ENCODE measurements around the gene DERA. TPM values are rescaled to one million over a fixed set of nuclear protein-coding genes. Genes with fewer than 3 reads are reported as not detected.

The DERA gene
- total RNA-seq, 1 donor from 2014 or later, result 5.6 TPM

DNA sequence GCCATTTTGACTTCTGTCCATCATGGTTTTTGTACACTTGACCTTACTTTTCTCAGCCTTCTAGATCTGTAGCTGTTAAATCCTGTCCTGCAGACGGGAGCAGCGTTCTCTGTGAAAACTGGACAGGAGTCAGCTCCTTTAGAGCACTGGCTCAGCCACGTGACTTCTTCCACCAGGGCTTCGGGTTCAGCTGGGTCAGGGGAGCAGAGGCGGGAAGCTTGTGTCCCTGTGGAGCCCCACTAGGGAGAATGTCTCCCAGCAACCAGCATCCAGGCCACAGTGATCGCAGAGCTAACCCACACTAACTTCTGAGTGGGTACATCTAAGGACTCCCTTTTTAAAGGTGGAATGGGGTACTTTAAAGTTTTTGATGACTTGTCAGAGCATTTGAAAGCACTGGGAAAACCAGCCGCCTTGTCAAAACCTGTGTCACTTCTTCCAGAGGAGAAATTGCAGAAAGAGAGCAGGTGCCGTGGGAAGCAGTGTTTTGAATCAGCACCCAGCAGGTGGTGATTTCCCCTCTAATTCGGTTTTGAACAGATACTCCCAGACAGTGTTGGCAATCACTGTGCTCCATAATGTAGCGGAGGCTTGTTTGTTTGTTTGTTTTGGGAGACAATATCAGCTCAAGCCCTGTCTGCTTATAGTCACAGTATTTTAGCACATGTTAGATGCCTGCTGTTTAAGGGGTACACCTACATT is 17.9 kb downstream of the DERA start:
- TF ChIP-seq, protein P1, sequence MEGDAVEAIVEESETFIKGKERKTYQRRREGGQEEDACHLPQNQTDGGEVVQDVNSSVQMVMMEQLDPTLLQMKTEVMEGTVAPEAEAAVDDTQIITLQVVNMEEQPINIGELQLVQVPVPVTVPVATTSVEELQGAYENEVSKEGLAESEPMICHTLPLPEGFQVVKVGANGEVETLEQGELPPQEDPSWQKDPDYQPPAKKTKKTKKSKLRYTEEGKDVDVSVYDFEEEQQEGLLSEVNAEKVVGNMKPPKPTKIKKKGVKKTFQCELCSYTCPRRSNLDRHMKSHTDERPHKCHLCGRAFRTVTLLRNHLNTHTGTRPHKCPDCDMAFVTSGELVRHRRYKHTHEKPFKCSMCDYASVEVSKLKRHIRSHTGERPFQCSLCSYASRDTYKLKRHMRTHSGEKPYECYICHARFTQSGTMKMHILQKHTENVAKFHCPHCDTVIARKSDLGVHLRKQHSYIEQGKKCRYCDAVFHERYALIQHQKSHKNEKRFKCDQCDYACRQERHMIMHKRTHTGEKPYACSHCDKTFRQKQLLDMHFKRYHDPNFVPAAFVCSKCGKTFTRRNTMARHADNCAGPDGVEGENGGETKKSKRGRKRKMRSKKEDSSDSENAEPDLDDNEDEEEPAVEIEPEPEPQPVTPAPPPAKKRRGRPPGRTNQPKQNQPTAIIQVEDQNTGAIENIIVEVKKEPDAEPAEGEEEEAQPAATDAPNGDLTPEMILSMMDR (IDR thresholded peaks at IDR 0.05), result no peak
- intact Hi-C loops (cut with DNase I), result no loop called here

DNA sequence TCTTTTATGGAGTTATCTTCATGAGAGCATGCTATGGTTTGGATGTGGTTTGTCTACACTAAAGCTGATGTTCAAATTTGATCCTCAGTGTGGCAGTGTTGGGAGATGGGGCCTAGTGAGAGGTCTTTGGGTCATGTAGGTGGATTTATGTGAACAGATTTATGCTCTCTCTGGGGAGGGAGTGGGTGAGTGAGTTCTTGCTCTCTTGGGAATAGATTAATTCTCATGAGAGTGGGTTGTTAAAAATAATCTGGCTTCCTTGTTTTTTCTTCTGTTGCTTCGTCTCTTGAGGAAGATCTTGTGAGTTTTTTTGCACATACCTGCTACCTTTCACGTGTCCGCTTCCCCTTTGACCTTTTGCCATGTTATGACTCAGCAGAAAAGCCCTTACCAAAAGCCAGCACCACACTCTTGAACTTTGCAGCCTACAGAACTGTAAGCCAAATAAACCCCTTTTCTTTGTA is 20.5 kb downstream of the DERA start:
- no peak for DNase-seq (ENCODE audit: low spot score in 2 of 2)
- H3K4me3 ChIP-seq, result no peak overlapping the region
- no peaks in the 10 kb centered on the region for H3K9me3 ChIP-seq
- intact Hi-C loops (cut with DNase I), result no loop called here
- no peaks in the 10 kb centered on the region for H3K27me3 ChIP-seq
- H3K36me3 ChIP-seq, result no peaks in the 10 kb centered on the region
- H3K27ac ChIP-seq, result no peak overlapping the region
- TF ChIP-seq, protein P1 (IDR thresholded peaks at IDR 0.05), result no peak
- peaks cover 0 to 3% of the 10 kb centered on the region in 2 donors for H3K4me1 ChIP-seq

More for the DNA sequence above, 17.9 kb downstream of the DERA start:
- H3K4me3 ChIP-seq, result no peak overlapping the region
- H3K36me3 ChIP-seq, result no peaks in the 10 kb centered on the region
- peaks cover 0 to 3% of the 10 kb centered on the region in 2 donors for H3K4me1 ChIP-seq
- no peaks in the 10 kb centered on the region for H3K9me3 ChIP-seq
- DNase-seq (ENCODE audit: low spot score in 2 of 2), result no peak
- no peak overlapping the region for H3K27ac ChIP-seq
- H3K27me3 ChIP-seq, result no peaks in the 10 kb centered on the region

DNA sequence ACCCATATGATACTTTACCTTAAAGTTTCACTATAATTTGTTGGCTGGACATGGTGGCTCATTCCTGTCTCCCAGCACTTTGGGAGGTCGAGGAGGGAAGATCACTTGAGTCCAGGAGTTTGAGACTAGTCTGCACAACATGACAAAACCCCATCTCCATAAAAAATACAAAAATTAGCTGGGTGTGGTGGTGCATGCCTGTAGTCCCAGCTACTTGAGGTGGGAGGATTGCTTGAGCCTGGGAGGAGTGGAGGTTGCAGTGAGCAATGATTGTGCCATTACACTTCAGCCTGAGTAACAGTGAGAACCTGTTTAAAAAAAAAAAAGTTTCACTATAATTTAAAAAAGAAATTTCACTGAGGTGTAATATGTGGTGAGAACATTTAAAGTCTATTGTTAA is 21.2 kb downstream of the DERA start:
- DNase-seq (ENCODE audit: low spot score in 2 of 2), result no peak
- H3K36me3 ChIP-seq, result no peaks in the 10 kb centered on the region
- peaks cover 0 to 3% of the 10 kb centered on the region in 2 donors for H3K4me1 ChIP-seq
- H3K4me3 ChIP-seq, result no peak overlapping the region
- no peak overlapping the region for H3K27ac ChIP-seq
- H3K9me3 ChIP-seq, result no peaks in the 10 kb centered on the region
- intact Hi-C loops (cut with DNase I), result no loop called here
- TF ChIP-seq, protein P1 (IDR thresholded peaks at IDR 0.05), result no peak
- H3K27me3 ChIP-seq, result no peaks in the 10 kb centered on the region

DNA sequence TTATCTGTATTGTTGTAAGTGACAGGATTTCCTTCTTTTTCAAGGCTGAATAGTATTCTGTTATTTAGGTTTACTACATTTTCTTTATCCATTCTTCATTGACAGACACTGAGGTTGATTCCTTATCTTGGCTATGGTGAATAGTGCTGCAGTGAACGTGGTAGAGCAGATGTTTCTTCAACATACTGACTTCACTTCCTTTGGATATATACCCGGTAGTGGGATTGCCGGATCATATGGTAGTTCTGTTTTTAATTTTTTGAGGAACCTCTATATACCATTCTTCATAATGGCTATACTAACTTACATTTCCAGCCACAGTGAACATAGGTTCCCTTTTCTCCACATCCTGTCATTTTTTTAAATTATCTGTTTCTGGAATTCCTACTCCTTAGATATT is 21.8 kb downstream of the DERA start:
- Histone ChIP-seq H3K27me3 (no peaks in the 10 kb centered on the region), H3K4me1 (peaks cover 0 to 3% of the 10 kb centered on the region in 2 donors), H3K4me3 (no peak overlapping the region), H3K36me3 (no peaks in the 10 kb centered on the region), H3K9me3 (no peaks in the 10 kb centered on the region), H3K27ac (no peak overlapping the region)
- DNase-seq (ENCODE audit: low spot score in 2 of 2), result no peak
- intact Hi-C loops (cut with DNase I), result no loop called here
- TF ChIP-seq, protein P1 (IDR thresholded peaks at IDR 0.05), result no peak

DNA sequence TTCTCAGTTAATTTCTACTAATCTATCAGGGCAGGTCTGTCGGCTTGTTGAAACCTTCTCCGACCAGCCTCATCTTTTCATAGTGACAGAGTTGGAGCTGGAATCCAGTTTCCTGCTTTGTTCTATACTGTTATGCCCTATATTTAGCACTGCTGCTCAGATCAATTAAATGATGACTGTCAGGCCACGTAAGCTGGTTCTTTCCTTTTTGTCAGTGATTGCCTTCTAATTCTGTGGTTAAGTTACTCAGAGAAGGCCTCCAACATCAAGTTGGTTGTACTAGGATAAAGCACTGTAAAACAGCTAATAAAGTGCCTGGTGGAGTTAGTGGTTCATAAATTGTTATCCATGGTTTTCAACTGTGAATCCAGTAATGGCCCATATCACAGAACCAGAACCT is 22.6 kb downstream of the DERA start:
- intact Hi-C loops (cut with DNase I), result no loop called here
- DNase-seq (ENCODE audit: low spot score in 2 of 2), result no peak
- H3K4me1 ChIP-seq, result peaks cover 0 to under 1% of the 10 kb centered on the region in 2 donors
- no peak overlapping the region for H3K27ac ChIP-seq
- H3K27me3 ChIP-seq, result no peaks in the 10 kb centered on the region
- no peaks in the 10 kb centered on the region for H3K36me3 ChIP-seq
- TF ChIP-seq, protein P1 (IDR thresholded peaks at IDR 0.05), result no peak
- H3K9me3 ChIP-seq, result peaks cover 0 to 2% of the 10 kb centered on the region in 2 donors
- H3K4me3 ChIP-seq, result no peak overlapping the region

Measured in ascending aorta (tissue), 2 donors.